Measurements from ENCODE around the gene PDZD8.

DNA sequence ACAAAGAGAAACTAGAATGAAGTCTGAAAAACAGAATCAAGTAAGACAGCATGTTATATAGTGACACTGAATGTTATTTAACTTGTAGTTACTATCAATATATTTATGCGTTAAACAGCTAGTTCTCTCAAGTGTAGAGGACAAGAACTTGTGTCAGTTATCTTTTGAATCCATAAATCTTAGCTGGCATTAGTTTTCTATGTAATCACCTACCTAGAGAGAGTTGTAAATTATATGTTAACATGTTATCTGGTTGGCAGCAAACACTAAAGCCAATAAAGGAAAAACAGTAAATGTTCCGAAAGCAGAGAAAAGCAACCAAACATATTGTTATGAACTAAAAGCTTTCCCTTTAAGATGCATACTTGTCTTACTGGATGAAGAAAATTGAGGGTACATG, 97.6 kb downstream of the PDZD8 start:
- TF ChIP-seq EZH2 (IDR thresholded peaks at IDR 0.05; ENCODE audit: insufficient read depth, poor library complexity, severe bottlenecking) = no peak
- no peak for TF ChIP-seq EZH2phosphoT487 (IDR thresholded peaks at IDR 0.05; ENCODE audit: insufficient read depth, low read depth)

Measured in GM23248 (cell line).